Uterus (tissue), 4 donors: ENCODE measurements around the gene FBXO31. TPM values are rescaled to one million over a fixed set of nuclear protein-coding genes. Genes with fewer than 3 reads are reported as not detected.
A peak's percentile ranks its signal among the peaks of the same experiment; 100 is the strongest.

Experiments used
- DNase-seq, 2 donors: peaks; one replicate each; pipeline ENCODE4 v3.0.0-alpha.2; 2019 to 2020
- H3K27ac ChIP-seq, 2 donors: fragments of 200-600 bp; sonication (generic); 1 replicate in 1 of 2; 2 replicates in 1 of 2; pipeline ENCODE4 v1.5.1; 2016 to 2018
- H3K27me3 ChIP-seq, 2 donors: fragments of 200-600 bp; sonication (generic); one replicate each; pipeline ENCODE4 v1.5.1; 2018 to 2019; ENCODE audit warnings: control low read depth in 1 of 2
- H3K36me3 ChIP-seq, 2 donors: fragments of 200-600 bp; sonication (generic); one replicate each; pipeline ENCODE4 v1.5.1; 2019; ENCODE audit warnings: control low read depth in 1 of 2
- H3K4me1 ChIP-seq, 2 donors: fragments of 200-600 bp; sonication (generic); one replicate each; pipeline ENCODE4 v1.5.1; 2018 to 2019; ENCODE audit warnings: control low read depth in 1 of 2
- H3K4me3 ChIP-seq, 2 donors: fragments of 200-600 bp; sonication (generic); 1 replicate in 1 of 2; 2 replicates in 1 of 2; pipeline ENCODE4 v1.5.1; 2018 to 2019; ENCODE audit warnings: mild to moderate bottlenecking in 1 of 2
- H3K9me3 ChIP-seq, 2 donors: fragments of 200-600 bp; sonication (generic); one replicate each; pipeline ENCODE4 v1.5.1; 2019; ENCODE audit warnings: control low read depth in 1 of 2
- POLR2A ChIP-seq, 2 donors: fragments of 450-650 bp; IDR thresholded peaks; one replicate each; pipeline ENCODE4 v1.6.1; 2016; ENCODE audit warnings: antibody characterized with exemption in 2 of 2, mild to moderate bottlenecking in 1 of 2, moderate library complexity in 1 of 2
- intact Hi-C: fragments of 100-400 bp; cut with DNase I; formaldehyde crosslinking; loops from one replicate; pipeline ENCODE4 v1.15.1; 2023; ENCODE audit warnings: low total_unique reads
- total RNA-seq, 4 donors: library from RNA; depleted of rRNA in 3 of 4; stranded (reverse); fragments of >200 nt in 3 of 4; gene quantifications; one replicate each; pipeline versions ENCODE4 v1.1.0 to v1.2.4, GENCODE V29; 2014 to 2023
- TF ChIP-seq, protein P1 (sequence below), 4 experiments: fragments of 200-600 bp in 2 of 4; fragments of 450-650 bp in 2 of 4; sonication (generic) in 2 of 4; IDR thresholded peaks; one replicate each; pipeline ENCODE4 v1.5.1; 2016 to 2019; ENCODE audit warnings: antibody characterized with exemption in 4 of 4, mild to moderate bottlenecking in 2 of 4, moderate library complexity in 1 of 4
- donor health status: DM: yes; HTN: yes; CAD: no.

The FBXO31 gene
- total RNA-seq, 4 donors from 2014 or later = 35.2 to 309 (median 74.8) TPM

DNA sequence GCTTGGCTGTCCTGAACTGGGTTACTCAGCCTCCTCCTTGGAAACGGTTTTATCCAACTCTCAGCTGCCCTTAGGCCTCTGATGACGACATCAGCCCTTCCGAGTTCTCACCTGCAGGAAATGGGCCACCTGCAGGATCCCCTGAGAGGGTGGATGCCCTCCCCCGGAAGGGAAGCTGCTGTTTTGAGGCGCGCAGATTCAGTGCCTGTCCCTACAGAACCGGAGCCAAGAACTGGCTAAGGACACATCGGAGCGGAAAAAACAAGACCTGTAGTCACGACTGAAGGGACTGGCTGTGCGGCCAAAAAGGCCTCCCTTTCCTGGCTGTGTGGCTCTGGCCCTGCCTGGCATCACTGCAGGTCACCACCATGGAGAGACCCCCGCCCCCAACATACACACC, 54.7 kb downstream of the FBXO31 start:
- H3K27ac ChIP-seq = peak overlapping the region; percentile 12 to 22
- TF ChIP-seq, protein P1, sequence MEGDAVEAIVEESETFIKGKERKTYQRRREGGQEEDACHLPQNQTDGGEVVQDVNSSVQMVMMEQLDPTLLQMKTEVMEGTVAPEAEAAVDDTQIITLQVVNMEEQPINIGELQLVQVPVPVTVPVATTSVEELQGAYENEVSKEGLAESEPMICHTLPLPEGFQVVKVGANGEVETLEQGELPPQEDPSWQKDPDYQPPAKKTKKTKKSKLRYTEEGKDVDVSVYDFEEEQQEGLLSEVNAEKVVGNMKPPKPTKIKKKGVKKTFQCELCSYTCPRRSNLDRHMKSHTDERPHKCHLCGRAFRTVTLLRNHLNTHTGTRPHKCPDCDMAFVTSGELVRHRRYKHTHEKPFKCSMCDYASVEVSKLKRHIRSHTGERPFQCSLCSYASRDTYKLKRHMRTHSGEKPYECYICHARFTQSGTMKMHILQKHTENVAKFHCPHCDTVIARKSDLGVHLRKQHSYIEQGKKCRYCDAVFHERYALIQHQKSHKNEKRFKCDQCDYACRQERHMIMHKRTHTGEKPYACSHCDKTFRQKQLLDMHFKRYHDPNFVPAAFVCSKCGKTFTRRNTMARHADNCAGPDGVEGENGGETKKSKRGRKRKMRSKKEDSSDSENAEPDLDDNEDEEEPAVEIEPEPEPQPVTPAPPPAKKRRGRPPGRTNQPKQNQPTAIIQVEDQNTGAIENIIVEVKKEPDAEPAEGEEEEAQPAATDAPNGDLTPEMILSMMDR (IDR thresholded peaks at IDR 0.05) = no peak
- intact Hi-C loops = no loop called here
- peak in 1 of 2 donors; percentile 56 for DNase-seq
- H3K4me3 ChIP-seq = no peak overlapping the region
- H3K36me3 ChIP-seq = no peaks in the 10 kb centered on the region
- no peaks in the 10 kb centered on the region for H3K9me3 ChIP-seq
- no peaks in the 10 kb centered on the region for H3K27me3 ChIP-seq
- no peaks in the 10 kb centered on the region for H3K4me1 ChIP-seq

DNA sequence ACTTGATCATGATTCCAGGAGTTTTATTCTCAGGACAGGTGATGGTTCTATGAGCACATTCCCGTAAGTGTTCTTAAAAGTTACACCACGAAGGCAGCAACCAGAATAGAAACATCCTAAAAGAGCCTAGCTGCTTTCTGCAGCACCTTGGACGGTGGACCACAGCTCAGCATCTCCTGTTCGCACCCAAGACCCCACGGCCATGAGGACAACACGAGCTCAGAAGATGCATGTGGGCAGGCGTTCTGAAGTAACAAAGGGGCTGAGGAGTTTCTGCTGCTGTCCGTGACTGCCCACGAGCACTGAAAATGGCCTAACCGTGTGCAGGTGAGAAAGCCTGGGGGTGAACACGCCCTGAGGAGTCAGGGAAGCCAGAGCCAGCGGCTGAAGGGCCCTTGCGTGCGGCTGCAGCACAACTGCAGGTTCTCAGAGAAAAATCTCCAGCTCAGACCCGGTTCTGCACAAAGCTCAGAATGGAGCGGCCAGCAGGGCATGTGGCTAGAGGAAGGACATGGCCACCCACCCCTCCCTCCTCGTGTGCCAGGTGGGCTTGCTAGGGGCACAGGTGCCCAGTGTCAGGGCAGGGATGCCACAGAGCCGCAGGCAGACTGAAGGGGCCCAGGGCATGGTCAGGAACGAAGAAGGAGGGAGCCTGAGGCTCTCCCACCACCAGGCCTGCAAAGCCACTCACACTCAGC, 55.6 kb downstream of the FBXO31 start:
- intact Hi-C loops = no loop called here
- H3K27ac ChIP-seq = peak overlapping the region in 1 of 2 donors; percentile 22
- DNase-seq = no peak
- H3K27me3 ChIP-seq = no peaks in the 10 kb centered on the region
- no peaks in the 10 kb centered on the region for H3K36me3 ChIP-seq
- TF ChIP-seq, protein P1 (IDR thresholded peaks at IDR 0.05) = no peak
- TF ChIP-seq POLR2A (IDR thresholded peaks at IDR 0.05) = no peak
- H3K4me3 ChIP-seq = no peak overlapping the region
- H3K4me1 ChIP-seq = no peaks in the 10 kb centered on the region
- H3K9me3 ChIP-seq = no peaks in the 10 kb centered on the region

DNA sequence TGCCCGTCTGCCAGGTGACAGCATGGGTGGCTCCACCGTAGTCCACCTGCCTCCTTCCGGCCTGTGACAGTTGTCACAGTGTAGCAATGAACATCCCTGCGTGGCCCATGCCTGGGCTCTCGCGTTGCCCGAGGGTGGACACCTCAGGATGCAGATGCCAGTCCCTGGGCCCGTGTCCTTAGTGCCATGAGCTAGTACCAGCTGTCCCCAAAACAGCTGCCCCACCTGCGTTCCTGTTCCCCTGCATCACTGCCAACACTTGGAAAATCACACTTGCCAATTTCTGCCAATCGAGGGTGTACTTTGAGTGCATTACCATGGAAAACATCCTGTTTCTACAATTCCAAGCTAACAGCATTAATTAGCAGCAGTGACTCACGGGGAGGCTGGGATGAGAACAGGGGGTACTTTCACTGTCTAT, 57.4 kb downstream of the FBXO31 start:
- no peaks in the 10 kb centered on the region for H3K36me3 ChIP-seq
- H3K27ac ChIP-seq = peak overlapping the region; percentile 29 to 41
- no peaks in the 10 kb centered on the region for H3K27me3 ChIP-seq
- no peak for TF ChIP-seq POLR2A (IDR thresholded peaks at IDR 0.05)
- TF ChIP-seq, protein P1 (IDR thresholded peaks at IDR 0.05) = no peak
- H3K9me3 ChIP-seq = no peaks in the 10 kb centered on the region
- no peak overlapping the region for H3K4me3 ChIP-seq
- intact Hi-C loops = no loop called here
- DNase-seq = no peak
- no peaks in the 10 kb centered on the region for H3K4me1 ChIP-seq

DNA sequence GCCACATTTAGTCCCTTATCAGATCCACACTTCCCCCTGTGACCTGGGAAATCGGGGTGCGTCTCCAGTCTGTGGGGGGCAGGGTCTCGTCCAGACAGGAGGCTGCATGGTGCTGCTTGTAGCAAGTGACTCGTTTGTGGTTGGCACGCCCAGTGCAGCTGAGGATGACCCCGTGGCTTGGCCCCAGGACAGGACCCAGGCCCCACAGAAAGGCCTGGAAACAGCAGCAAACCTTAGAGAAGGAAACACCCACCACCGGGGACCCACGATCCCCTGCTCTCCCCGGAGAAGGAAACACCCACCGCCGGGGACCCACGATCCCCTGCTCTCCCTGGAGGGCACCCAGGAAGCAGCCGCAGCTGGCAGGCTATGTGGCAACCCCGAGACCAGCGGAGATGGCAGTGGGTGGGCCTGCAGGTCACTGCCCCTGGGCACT, 58.1 kb downstream of the FBXO31 start:
- H3K27ac ChIP-seq = peak overlapping the region; percentile 35 to 48
- intact Hi-C loops = no loop called here
- DNase-seq = peak in 1 of 2 donors; percentile 12
- TF ChIP-seq, protein P1 (IDR thresholded peaks at IDR 0.05) = no peak
- no peaks in the 10 kb centered on the region for H3K4me1 ChIP-seq
- H3K9me3 ChIP-seq = no peaks in the 10 kb centered on the region
- H3K4me3 ChIP-seq = no peak overlapping the region
- no peaks in the 10 kb centered on the region for H3K27me3 ChIP-seq
- H3K36me3 ChIP-seq = no peaks in the 10 kb centered on the region

DNA sequence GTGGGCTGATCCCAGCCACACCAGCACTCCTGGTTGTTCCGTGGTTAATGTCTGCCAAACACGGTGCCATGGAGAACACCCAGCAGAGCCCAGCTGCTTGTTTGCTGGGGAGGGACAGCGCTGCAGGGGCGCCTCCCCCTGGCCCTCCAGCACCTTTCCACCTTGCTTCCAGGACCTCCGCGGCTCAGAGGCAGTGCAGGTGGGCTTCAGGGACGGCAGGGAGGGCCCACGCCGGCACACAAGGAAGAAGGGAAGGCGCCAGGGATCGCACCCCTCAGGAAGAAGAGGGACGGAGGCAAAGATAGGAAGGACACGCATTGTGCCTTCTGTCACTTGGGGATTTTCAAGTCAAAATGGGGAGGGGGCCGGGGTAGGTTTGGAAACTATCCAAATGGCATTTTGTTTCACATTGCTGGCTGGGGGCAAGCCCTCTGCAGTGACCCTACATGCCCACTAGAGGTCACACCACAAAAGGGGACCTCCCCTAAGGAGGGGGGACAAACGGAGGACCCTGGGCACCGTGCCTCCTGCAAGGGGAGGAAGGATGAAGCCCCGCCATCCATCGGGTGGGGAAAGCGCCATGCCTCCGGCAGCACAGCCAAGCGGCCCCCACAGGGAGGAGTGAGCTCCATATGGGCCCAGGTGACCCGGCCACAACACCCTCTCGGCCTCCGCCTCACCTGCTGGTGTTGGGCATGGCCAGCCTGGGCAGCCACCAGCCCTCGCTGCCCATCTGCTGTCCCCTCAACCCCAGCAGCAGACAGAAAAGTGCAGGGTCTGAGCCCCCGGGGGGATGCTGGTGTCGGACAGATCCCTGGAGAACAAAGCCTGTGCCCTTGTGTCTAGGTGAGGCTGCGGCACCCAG, 58.9 kb downstream of the FBXO31 start:
- no peak for TF ChIP-seq POLR2A (IDR thresholded peaks at IDR 0.05)
- TF ChIP-seq, protein P1 (IDR thresholded peaks at IDR 0.05) = peak; percentile 63 to 73 (median 68)
- Histone ChIP-seq H3K36me3 (no peaks in the 10 kb centered on the region), H3K9me3 (no peaks in the 10 kb centered on the region), H3K27ac (peak overlapping the region; percentile 35 to 48), H3K4me1 (no peaks in the 10 kb centered on the region), H3K4me3 (no peak overlapping the region), H3K27me3 (no peaks in the 10 kb centered on the region)
- peak; percentile 33 to 55 for DNase-seq
- intact Hi-C loops = no loop called here
